Spleen (tissue), 11 donors: ENCODE results near the gene ELP5. TPM values are rescaled to one million over a fixed set of nuclear protein-coding genes. Genes with fewer than 3 reads are reported as not detected.
A peak's percentile ranks its signal among the peaks of the same experiment; 100 is the strongest.

Experiments used
- DNase-seq: peaks from one replicate; pipeline ENCODE4 v3.0.0-alpha.2; 2020
- H3K27ac ChIP-seq, 8 donors: fragments of 200-600 bp; sonication (generic) in 7 of 8; 1 replicate in 4 of 8; 2 replicates in 4 of 8; pipeline versions ENCODE4 v1.5.0 to v1.8.0; 2016 to 2021; ENCODE audit warnings: inconsistent platforms in 4 of 8, mild to moderate bottlenecking in 4 of 8, moderate library complexity in 1 of 8
- H3K27me3 ChIP-seq, 7 donors: fragments of 200-600 bp; sonication (generic) in 6 of 7; replicated peaks in 1 of 7; 1 replicate in 4 of 7; 2 replicates in 3 of 7; pipeline versions ENCODE4 v1.5.0 to v1.8.0; 2016 to 2021; ENCODE audit warnings: inconsistent platforms in 3 of 7, mild to moderate bottlenecking in 1 of 7
- H3K36me3 ChIP-seq, 6 donors: fragments of 200-600 bp; sonication (generic) in 5 of 6; 1 replicate in 4 of 6; 2 replicates in 2 of 6; pipeline versions ENCODE4 v1.5.0 to v1.8.0; 2016 to 2021; ENCODE audit warnings: inconsistent platforms in 2 of 6
- H3K4me1 ChIP-seq, 6 donors: fragments of 200-600 bp; sonication (generic) in 5 of 6; 1 replicate in 3 of 6; 2 replicates in 3 of 6; pipeline versions ENCODE4 v1.5.0 to v1.8.0; 2016 to 2021; ENCODE audit warnings: inconsistent platforms in 3 of 6
- H3K4me3 ChIP-seq, 8 donors: fragments of 200-600 bp; sonication (generic) in 7 of 8; 1 replicate in 4 of 8; 2 replicates in 4 of 8; pipeline versions ENCODE4 v1.5.0 to v1.8.0; 2016 to 2021; ENCODE audit warnings: inconsistent platforms in 4 of 8, mild to moderate bottlenecking in 4 of 8, moderate library complexity in 2 of 8
- H3K9me3 ChIP-seq, 8 donors: fragments of 200-600 bp; sonication (generic) in 7 of 8; 1 replicate in 4 of 8; 2 replicates in 4 of 8; pipeline versions ENCODE4 v1.5.0 to v1.8.0; 2016 to 2021; ENCODE audit warnings: inconsistent platforms in 4 of 8
- CTCF ChIP-seq, 11 experiments: fragments of 200-600 bp in 7 of 11; fragments of 450-650 bp in 4 of 11; sonication (generic) in 4 of 11; IDR thresholded peaks in 8 of 11; conservative IDR thresholded peaks in 3 of 11; 1 replicate in 7 of 11; 2 replicates in 4 of 11; pipeline versions ENCODE4 v1.4.0 to v1.8.0; 2016 to 2021; ENCODE audit warnings: antibody characterized with exemption in 11 of 11, inconsistent platforms in 4 of 11, mild to moderate bottlenecking in 1 of 11
- POLR2A ChIP-seq, 3 donors: fragments of 450-650 bp; IDR thresholded peaks; one replicate each; pipeline ENCODE4 v1.5.1; 2017; ENCODE audit warnings: antibody characterized with exemption in 3 of 3, mild to moderate bottlenecking in 1 of 3
- POLR2AphosphoS5 ChIP-seq, 3 donors: sonication (generic); formaldehyde crosslinking; IDR thresholded peaks; one replicate each; pipeline ENCODE4 v1.5.1; 2017; ENCODE audit warnings: antibody characterized with exemption in 3 of 3
- WGBS, 5 donors: extraction: QIAGEN DNeasy Blood & Tissue Kit in 3 of 5; methylation state at CpG; one replicate each; pipeline versions ENCODE4 v1.1.5 to v1.1.7; 2013 to 2018; 5-methylcytosine and 5-hydroxymethylcytosine counted together
- intact Hi-C: fragments of 100-400 bp; cut with DNase I; formaldehyde crosslinking; loops from one replicate; pipeline ENCODE4 v1.15.0; 2023; ENCODE audit warnings: low total_unique reads
- polyA plus RNA-seq, 3 donors: library from polyadenylated mRNA; stranded (reverse); fragments of 200-250 nt; gene quantifications; one replicate each; pipeline ENCODE4 v1.2.1, GENCODE V29; 2013
- total RNA-seq, 7 donors: library from RNA; depleted of rRNA in 3 of 7; stranded (reverse); fragments of >200 nt in 3 of 7; fragmentation: NEBNext Ultra II Directional in 4 of 7; extraction: Animal tissue kit (Norgen Biotek cat#: 25700) in 4 of 7; gene quantifications; one replicate each; pipeline versions ENCODE4 v1.1.0 to v1.2.1, GENCODE V29; 2016 to 2021
- donor health status: healthy with polysubstance abuse.
- donor health status: DM: no; HTN: no; CAD: no; lungs with moderate emphysema.
- donor health status: DM: no; HTN: no; CAD: no.
- donor health status: Bipolar disorder and iron deficiency.
- donor health status: healthy.
- donor health status: DM: no; HTN: no; CAD: no.
- donor health status: DM: yes; HTN: yes; CAD: no.

The ELP5 gene
- total and polyA plus RNA-seq, 10 donors = 22.1 to 40.3 (median 36.7) TPM

- intact Hi-C loops = no loop called here
- Histone ChIP-seq H3K27me3 (no peaks in the 10 kb centered on the region), H3K36me3 (no peaks in the 10 kb centered on the region), H3K4me1 (peaks cover 34 to 75% (median 58%) of the 10 kb centered on the region in 6 donors), H3K9me3 (no peaks in the 10 kb centered on the region), H3K4me3 (peak overlapping the region; percentile 44 to 87 (median 61)), H3K27ac (peak overlapping the region in 7 of 8 donors; percentile 72 to 99 (median 79))
- DNase-seq = peak; percentile 100
- peak; percentile 6 to 83 (median 68) for TF ChIP-seq POLR2AphosphoS5 (IDR thresholded peaks at IDR 0.05)
- no peak for TF ChIP-seq POLR2A (IDR thresholded peaks at IDR 0.05)
- peak in 10 of 11 experiments; percentile 19 to 65 (median 42) for TF ChIP-seq CTCF (IDR thresholded peaks at IDR 0.05 in 8 of 11, conservative IDR thresholded peaks at IDR 0.05 in 3 of 11)
- WGBS, 5 donors = 0 to 1% (median 0%) methylated on average over 44 to 45 of the region's 45 CpGs
Observed at GRCh38 chr17:7214300-7215135, 37.5 kb upstream of the ELP5 start.

- Histone ChIP-seq H3K27ac (peak overlapping the region in 7 of 8 donors; percentile 32 to 99 (median 79)), H3K4me3 (peak overlapping the region in 6 of 8 donors; percentile 60 to 87 (median 62)), H3K4me1 (peaks cover 34 to 73% (median 61%) of the 10 kb centered on the region in 6 donors), H3K27me3 (no peaks in the 10 kb centered on the region), H3K9me3 (no peaks in the 10 kb centered on the region), H3K36me3 (no peaks in the 10 kb centered on the region)
- intact Hi-C loops = no loop called here
- DNase-seq = no peak
- TF ChIP-seq POLR2A (IDR thresholded peaks at IDR 0.05) = no peak
- peak in 2 of 11 experiments; percentile 2 to 4 for TF ChIP-seq CTCF (IDR thresholded peaks at IDR 0.05 in 8 of 11, conservative IDR thresholded peaks at IDR 0.05 in 3 of 11)
- TF ChIP-seq POLR2AphosphoS5 (IDR thresholded peaks at IDR 0.05) = no peak
- WGBS, 5 donors = 27 to 38% (median 30%) methylated on average over 8 to 9 of the region's 9 CpGs
Observed at GRCh38 chr17:7215136-7215638, 36.8 kb upstream of the ELP5 start.

GRCh38 chr17:7215652-7216180 is 36.3 kb upstream of the ELP5 start:
- DNase-seq = no peak
- H3K27ac ChIP-seq = peak overlapping the region in 7 of 8 donors; percentile 15 to 99 (median 79)
- H3K36me3 ChIP-seq = no peaks in the 10 kb centered on the region
- TF ChIP-seq POLR2AphosphoS5 (IDR thresholded peaks at IDR 0.05) (no peak), CTCF (IDR thresholded peaks at IDR 0.05 in 8 of 11, conservative IDR thresholded peaks at IDR 0.05 in 3 of 11) (no peak), POLR2A (IDR thresholded peaks at IDR 0.05) (no peak)
- H3K4me3 ChIP-seq = peak overlapping the region in 5 of 8 donors; percentile 32 to 87 (median 41)
- 15 to 29% (median 21%) methylated on average over 6 to 10 of the region's 10 CpGs for WGBS, 5 donors
- no peaks in the 10 kb centered on the region for H3K27me3 ChIP-seq
- H3K4me1 ChIP-seq = peaks cover 40 to 77% (median 66%) of the 10 kb centered on the region in 6 donors
- H3K9me3 ChIP-seq = no peaks in the 10 kb centered on the region
- intact Hi-C loops = no loop called here
